GM12878 (cell line): ENCODE measurements around the gene WASHC2C.
"Not testable (repeated sequence)": the region's sequence is repeated elsewhere in the genome, so short reads cannot be mapped to it uniquely, and the experiment has no call there.

Source experiments
- EGR1 ChIP-seq, 2 experiments: IDR thresholded peaks; 1 replicate in 1 of 2; 2 replicates in 1 of 2; pipeline ENCODE4 v1.6.1; 2011 to 2012; ENCODE audit warnings: low read depth in 2 of 2, low read length in 2 of 2, borderline replicate concordance in 1 of 2, mild to moderate bottlenecking in 1 of 2, moderate library complexity in 1 of 2
- TBL1XR1 ChIP-seq: IDR thresholded peaks from 2 replicates; pipeline ENCODE4 v1.6.1; 2012; ENCODE audit warnings: low read depth, low read length, improper control_type of control experiment
- TF ChIP-seq, protein P1 (sequence below), 3 experiments: IDR thresholded peaks in 2 of 3; conservative IDR thresholded peaks in 1 of 3; 2 replicates each; pipeline ENCODE4 v1.5.1; 2011; ENCODE audit warnings: low read depth in 3 of 3, low read length in 3 of 3, mild to moderate bottlenecking in 3 of 3, control low read depth in 2 of 3, moderate library complexity in 2 of 3, inconsistent platforms in 1 of 3, mixed read lengths in 1 of 3; ENCODE audit not compliant: control insufficient read depth in 2 of 3, insufficient read depth in 1 of 3; ENCODE audit errors: extremely low read depth in 1 of 3

DNA sequence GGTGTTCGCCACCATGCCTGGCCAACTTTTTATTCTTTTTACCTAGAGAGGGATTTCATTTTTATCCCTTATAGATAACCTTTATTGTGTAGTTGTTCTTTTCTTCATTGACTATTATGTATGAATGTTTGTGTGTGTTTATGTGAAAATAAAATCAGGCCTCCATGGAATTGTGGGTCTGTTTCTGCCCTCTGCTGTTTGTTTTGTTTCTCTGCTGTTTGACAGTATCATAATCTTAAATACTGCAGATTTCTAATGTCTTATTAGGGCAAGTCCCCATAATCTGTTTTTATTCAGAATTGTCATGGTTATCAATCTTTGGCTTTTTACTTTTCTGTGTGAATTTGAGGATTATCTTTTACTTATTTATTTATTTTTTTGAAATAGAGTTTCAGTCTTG is 7.8 kb downstream of the WASHC2C start:
- TF ChIP-seq, protein P1, sequence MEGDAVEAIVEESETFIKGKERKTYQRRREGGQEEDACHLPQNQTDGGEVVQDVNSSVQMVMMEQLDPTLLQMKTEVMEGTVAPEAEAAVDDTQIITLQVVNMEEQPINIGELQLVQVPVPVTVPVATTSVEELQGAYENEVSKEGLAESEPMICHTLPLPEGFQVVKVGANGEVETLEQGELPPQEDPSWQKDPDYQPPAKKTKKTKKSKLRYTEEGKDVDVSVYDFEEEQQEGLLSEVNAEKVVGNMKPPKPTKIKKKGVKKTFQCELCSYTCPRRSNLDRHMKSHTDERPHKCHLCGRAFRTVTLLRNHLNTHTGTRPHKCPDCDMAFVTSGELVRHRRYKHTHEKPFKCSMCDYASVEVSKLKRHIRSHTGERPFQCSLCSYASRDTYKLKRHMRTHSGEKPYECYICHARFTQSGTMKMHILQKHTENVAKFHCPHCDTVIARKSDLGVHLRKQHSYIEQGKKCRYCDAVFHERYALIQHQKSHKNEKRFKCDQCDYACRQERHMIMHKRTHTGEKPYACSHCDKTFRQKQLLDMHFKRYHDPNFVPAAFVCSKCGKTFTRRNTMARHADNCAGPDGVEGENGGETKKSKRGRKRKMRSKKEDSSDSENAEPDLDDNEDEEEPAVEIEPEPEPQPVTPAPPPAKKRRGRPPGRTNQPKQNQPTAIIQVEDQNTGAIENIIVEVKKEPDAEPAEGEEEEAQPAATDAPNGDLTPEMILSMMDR (IDR thresholded peaks at IDR 0.05 in 2 of 3, conservative IDR thresholded peaks at IDR 0.05 in 1 of 3; ENCODE audit: control insufficient read depth in 2 of 3, extremely low read depth in 1 of 3, insufficient read depth in 1 of 3, low read depth in 3 of 3, low read length in 3 of 3), result peak in 1 of 3 experiments; percentile 18; a peak in 1 of 6 replicates
- TF ChIP-seq EGR1 (IDR thresholded peaks at IDR 0.05; ENCODE audit: borderline replicate concordance in 1 of 2, low read depth in 2 of 2, low read length in 2 of 2); TBL1XR1: not testable (repeated sequence)
